HG02885 (cell line): ENCODE measurements around the gene TSSC4.
A peak's percentile ranks its signal among the peaks of the same experiment; 100 is the strongest.

Source experiments
- ATAC-seq: cut with Tn5 transposase; IDR thresholded peaks from one replicate; pipeline ENCODE4 v1.9.1; 2021; ENCODE audit warnings: mild to moderate bottlenecking; ENCODE audit not compliant: unreplicated experiment, poor library complexity

TSSC4 gene

DNA sequence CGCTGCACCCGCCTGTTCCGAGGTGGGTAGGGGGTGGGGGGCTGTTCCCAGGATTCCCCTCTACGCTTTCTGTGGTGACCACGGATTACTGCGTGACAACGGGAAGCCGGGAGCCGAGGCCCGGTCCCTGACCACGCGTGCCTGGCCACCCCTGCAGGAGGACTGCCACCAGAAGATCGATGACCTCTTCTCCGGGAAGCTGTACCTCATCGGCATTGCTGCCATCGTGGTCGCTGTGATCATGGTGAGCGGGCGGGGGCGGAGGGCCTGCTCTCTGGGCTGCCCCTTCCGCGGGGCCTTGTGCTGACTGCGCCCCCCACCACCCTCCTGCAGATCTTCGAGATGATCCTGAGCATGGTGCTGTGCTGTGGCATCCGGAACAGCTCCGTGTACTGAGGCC, 4.1 kb upstream of the TSSC4 start:
- no peak for ATAC-seq

DNA sequence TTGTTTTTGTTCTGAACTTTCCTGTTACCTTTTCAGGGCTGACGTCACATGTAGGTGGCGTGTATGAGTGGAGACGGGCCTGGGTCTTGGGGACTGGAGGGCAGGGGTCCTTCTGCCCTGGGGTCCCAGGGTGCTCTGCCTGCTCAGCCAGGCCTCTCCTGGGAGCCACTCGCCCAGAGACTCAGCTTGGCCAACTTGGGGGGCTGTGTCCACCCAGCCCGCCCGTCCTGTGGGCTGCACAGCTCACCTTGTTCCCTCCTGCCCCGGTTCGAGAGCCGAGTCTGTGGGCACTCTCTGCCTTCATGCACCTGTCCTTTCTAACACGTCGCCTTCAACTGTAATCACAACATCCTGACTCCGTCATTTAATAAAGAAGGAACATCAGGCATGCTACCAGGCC, 3.5 kb upstream of the TSSC4 start:
- ATAC-seq: no peak

DNA sequence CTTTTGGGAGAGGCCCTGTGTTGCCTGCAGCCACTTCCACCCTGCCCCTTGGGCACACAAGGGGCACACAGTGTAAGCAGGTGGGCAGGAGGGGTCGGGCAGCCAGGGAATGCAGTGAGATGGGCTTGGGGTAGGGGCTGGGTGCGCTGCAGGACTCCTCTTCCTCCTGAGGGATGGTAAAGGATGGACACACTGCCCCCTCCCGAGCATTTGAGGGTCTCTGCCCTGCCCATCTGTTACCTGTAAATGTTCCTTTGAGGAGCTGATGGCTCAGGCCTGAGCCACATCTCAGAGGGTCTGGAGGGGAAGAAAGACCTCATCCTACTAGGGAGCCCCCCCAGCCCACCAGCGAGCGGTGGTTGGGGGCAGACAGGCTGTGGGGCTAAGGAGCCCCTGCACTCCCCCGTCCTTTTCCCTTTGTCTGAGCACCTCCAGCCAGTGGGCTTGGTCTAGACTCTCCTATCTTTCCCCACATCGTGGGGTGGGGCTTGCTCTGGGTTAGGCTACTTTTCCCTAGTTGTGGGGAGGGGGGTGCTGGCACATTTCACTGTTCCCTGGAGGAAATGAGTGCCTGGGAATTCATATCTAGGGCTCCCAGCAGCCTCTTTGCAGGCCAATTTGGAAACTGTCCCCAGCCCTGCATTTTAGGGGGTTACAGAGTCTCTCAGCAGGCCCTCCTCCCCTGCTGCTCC, 1.7 kb upstream of the TSSC4 start:
- ATAC-seq: no peak

DNA sequence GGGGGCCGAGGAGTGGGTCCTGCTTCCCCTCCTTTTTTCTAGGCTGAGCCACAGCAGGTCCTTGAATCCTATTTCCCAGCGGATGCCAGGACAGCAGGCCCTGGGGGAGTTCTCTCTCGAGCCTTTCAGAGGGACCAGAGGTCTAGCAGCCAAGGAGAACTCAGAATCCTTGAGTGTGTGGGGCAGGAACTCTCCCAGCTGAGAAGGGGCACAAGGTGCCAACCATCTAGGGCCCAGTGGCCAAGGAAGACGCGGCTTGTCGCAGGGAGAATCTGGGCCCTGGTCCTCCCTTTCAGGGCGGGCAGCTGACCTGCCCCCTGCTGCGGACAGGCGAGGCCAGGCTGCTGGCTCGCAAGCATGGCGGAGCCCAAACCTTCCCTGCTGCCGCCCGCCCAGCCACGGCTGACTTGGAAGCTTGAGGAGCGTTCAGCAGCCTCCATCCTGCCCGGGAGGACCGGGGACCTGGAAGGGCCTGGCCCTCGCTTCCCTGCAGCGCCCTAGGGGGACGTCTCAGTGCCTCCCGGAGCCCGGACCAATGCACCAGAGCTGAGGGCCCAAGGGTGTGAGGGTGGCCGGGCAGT, 972 bp upstream of the TSSC4 start:
- ATAC-seq: peak; percentile 0

DNA sequence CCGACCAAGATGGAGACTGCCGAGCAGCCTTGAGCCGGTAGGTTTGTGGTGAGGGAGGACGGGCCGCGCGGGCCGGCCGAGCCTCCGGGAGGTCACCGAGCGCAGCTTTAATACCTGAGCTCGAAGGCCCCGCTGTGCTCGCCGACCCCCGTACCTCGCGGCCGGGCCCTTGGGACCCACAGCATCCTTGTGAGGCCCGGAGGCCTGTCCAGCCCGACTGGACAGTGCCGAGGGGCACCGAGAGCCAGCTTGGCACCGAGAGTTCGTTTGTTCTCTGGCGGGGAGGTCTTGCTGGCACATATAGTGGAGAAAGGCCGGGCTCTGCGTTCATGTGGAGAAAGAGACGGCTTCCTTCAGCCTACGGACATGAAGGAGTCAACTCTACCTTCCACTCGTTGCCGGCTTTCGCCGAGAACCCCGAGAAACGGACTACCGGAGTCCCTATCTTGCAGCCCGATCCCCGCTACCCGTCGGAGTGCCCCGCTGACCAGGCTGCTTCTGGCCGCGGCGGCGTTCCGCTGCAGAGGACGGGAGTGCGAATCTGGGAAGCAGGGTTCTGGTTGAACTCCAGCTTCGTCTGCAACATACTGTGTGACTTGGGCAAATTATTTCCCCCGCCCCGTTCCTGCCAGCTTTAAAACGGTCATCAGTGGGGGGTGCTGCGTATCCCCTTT, 349 bp downstream of the TSSC4 start:
- ATAC-seq: no peak

DNA sequence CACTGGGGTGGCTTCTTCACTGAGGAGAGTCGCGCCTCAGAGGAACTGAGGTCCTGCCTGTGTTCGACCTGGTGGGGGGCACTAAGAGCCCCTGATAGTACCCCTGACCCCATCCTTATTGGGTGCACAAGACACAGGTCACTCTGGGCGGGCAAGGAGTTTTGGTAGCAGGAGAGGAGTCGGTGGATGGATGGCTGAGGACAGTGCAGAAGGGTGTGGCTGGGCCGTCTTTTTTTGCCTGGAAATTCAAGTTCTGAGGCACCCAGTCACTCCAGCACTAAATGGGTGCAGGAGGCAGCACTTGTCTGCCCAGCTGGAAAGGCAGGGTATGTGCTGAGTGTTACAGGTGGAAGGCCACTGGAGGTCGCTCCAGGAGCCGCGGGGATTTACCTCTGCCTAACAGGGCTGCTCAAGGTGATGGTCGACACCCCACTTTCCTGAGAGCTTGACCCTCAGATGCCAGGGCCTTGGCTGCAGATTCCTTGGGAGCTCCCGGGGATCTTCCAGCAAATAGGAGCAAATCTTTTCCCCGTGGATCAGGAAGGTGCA, 960 bp downstream of the TSSC4 start:
- ATAC-seq: no peak

DNA sequence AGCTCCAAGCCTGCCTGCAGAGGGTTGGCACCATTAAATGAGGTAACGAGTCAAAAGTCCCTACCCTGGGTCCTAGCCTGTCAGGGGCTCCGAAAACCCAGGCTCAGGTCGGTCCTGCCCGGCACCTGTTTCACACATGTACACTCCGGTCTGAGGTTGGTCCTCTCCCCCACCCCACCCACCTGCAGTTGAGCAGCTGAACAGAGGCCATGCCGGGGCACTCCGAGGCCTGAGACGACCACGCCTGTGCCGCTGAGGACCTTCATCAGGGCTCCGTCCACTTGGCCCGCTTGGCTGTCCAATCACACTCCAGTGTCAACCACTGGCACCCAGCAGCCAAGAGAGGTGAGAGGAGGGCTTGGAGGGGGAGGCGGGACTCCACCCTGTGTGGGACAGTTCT, 1.6 kb downstream of the TSSC4 start:
- ATAC-seq: no peak

DNA sequence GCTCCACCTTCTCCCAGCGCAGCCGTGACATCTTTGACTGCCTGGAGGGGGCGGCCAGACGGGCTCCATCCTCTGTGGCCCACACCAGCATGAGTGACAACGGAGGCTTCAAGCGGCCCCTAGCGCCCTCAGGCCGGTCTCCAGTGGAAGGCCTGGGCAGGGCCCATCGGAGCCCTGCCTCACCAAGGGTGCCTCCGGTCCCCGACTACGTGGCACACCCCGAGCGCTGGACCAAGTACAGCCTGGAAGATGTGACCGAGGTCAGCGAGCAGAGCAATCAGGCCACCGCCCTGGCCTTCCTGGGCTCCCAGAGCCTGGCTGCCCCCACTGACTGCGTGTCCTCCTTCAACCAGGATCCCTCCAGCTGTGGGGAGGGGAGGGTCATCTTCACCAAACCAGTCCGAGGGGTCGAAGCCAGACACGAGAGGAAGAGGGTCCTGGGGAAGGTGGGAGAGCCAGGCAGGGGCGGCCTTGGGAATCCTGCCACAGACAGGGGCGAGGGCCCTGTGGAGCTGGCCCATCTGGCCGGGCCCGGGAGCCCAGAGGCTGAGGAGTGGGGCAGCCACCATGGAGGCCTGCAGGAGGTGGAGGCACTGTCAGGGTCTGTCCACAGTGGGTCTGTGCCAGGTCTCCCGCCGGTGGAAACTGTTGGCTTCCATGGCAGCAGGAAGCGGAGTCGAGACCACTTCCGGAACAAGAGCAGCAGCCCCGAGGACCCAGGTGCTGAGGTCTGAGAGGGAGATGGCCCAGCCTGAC, 2.5 kb downstream of the TSSC4 start:
- no peak for ATAC-seq

DNA sequence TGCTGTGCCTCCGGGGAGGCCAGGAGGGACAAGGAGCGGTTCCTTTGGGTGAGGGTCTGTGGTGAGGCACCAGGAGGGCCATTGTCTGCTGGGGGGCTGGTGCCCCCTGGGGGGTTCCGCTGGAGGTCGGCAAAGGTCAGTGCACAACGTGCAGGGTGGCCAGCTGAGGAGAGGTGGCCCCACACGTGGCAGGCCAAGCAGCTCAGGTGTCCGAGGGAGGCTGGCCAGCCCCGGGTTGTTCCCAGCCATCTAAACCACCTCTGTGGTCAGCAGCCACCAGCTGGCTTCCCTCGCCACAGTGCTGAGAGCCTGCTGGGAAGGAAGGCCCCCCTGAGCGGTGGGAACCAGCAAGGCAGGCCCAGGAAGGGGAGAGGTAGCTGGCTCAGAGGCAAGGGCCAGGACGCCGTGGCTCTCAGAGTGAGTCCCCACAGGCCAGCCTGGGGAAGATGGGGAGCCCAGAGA, 4.2 kb downstream of the TSSC4 start:
- ATAC-seq: no peak

DNA sequence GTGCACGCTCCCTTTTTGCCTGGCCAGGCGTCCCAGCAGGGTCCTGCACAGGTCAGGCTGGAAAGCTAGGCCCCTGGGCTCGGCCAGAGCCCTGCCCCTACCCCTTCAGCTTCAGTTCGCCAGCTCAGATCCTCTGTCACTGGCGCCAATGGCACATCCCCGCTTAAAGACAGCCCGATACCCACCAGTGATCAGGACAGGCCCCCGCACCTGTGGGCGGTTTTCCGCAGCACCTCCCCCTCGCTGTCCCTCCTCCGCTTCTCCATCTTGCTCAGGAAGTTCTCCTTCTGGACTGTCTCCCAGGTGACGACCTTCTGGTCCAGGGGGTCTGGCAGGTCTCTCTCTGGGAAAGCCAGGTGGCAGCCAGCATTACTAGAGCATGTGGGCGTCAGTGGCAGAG, 5.9 kb downstream of the TSSC4 start:
- ATAC-seq: no peak

DNA sequence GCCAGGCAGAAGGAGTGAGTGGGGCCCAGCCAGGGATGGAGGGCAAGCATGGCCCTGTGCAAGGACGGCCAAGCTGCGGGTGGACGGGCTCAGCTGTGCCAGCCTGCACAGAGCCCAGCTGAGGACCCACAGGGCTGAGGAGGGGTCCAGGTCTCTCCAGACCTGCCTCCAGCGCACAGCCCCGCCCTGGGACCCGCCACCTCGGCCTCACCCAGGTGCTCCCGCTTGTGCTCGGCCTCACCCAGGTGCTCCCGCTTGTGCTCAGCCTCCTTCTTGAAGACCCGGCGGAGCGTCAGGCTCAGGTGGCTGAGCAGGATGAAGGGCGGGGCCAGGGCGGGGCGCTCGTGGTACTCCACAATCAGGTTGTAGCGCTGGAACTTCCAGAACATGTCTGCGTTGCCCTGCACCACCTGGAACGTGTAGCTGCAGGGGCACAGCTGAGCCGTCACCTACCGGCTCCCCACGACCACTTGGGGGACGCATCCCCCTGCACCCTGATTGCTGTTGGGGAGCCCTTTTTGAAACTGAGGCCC, 6.4 kb downstream of the TSSC4 start:
- no peak for ATAC-seq

DNA sequence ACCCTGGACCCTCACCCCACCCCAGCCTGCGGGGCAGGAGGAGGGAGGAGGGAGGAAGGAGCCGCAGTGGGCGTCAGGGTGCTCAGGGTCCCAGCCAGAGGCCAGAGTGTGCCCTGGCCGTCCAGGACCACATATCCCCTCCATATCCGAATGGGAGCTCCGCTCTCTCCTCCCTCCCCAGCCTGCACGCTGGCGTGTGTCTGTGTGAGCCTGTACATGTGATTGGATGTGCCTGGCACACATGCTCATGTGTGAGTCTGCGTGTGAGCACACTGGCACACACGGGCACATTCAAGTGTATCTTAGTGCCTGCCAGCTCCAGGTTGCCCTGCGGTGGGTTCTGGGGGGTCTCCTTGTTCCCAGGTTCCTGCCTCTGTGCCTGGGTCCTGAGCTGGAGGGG, 8.1 kb downstream of the TSSC4 start:
- ATAC-seq: no peak

DNA sequence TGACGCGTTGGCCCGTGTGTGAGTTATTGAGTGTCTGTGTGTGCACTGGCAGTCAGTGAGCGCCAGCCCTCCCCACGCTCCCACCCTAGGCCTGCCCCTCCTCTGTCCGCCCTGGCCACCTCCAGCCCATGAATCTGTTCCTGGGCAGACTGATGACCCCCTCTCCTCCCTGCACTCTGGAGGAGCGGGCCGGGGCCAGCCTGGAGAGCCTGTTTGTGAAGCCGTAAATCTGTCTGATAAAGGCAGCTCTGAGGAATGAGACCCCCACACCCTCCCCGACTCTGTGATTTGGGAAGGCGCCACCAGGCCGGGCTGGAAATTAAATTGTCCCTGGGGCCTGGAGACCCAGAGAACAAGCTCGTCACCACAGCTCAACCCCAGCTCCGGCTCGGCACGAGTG, 8.6 kb downstream of the TSSC4 start:
- no peak for ATAC-seq

DNA sequence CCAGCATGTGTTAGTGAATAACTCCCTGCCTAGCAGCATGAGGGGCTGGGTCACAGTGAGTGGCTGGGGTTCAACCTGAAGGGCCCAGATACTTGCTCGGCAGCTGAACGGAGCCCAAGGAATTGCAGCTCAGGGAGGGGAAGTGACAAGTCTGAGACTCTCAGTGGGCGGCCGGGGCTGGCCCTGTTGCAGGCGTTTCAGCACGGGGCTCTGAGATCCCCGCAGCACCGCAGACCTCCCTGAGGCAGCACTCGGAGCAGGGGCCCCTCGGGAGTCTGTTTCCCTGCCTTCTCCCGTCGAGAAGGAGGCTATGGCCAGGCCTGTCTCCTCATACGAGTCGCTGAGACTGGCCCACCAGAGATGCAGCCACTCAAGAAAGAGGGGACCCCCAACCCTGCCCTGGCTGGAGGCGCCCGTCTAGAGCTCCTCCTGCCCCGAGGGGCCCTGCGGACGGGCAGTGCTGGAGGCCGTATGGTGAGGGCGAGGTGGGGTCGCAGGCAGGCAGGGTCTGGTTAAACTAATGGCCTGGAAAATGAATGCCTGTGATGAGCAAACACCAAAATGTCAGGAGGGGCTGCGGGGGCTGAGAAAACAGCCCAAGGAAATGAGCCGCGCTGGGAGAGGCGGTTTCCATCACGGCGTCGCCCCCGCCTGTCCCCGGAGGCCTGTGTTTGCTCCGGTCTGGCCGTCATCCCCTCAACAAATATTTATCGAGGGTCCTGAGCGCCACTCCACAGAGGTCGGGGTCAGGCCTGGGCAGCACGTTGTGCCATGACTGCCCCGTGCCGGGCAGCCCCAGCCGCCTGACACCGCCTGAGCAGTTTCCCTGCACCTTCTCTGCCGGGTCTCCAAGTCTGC, 9.3 kb downstream of the TSSC4 start:
- no peak for ATAC-seq

DNA sequence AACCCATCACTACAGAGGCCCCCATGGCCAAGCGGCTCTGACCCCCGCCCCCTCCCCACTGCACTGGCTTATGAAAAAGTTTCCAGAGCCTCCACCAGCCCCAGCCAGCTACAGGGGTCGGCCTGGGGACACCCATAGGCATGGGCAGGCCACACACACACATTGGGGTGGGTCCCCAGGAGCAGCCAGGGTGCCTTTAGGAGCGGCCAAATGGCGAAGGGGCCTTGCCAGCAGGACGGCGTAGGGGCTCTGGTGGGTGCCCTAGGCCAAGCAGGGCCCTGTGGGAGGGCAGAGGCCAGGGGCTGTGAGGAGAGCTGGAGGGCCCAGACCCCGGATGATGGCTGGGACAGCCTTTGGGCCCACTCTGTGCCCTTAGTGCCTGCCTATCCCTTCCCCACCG, 10.1 kb downstream of the TSSC4 start:
- no peak for ATAC-seq

DNA sequence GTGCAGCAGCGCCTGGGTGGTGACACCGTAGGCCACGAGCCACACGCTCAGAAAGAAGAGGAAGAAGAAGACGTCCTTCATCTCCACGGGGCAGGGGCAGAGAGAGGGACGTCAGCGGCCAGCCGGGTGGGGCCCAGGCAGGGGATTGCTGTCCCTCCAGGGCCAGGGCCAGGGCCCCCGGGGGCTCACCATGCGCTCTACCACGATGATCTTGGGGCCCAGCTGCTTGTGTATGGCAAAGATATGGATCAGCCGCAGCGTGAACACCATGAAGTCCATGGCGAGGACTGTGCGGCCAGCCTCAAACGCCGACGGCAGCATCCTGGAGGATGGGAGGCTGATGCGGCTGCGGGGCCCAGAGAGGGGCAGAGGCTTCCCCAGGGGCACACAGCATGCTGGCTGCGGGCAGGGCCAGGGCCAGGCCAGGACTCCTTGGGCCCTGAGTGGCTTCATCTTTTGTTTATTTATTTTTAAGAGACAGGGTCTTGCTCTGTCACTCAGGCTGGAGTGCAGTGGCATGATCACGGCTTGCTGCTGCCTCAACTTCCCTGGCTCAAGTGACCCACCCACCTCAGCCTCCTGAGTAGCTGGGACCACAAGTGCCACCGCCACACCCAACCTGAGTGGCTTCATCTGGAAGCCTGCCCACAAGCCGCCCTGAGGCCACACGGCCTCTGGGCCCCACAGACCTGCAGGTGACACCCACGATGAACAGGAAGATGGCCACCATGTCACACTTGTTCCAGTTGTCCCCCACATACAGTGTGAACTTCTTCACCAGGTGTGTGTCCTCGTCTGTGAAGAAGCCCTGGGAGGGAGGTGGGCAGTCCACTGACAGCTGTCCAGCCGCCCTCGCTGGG, 11.1 kb downstream of the TSSC4 start:
- ATAC-seq: no peak

DNA sequence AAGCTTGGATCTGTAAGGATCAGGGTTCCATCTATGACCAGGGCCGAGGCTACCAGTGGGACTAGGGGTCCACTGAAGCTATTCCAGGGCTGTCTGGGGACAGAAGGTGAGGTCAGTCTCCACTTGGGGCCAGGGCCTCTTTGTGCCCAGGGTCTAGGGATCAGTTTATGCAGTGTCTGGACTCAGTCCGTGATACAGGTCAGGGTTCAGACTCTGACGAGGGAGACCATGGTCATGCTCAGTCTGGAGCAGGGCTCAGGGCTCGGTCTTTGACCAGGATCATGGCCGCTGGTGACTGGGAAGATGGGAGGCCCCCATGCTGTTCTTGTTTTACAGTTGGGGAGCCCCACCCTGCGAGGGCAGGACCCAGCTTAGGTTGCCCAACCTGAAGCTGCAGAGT, 11.8 kb downstream of the TSSC4 start:
- no peak for ATAC-seq

DNA sequence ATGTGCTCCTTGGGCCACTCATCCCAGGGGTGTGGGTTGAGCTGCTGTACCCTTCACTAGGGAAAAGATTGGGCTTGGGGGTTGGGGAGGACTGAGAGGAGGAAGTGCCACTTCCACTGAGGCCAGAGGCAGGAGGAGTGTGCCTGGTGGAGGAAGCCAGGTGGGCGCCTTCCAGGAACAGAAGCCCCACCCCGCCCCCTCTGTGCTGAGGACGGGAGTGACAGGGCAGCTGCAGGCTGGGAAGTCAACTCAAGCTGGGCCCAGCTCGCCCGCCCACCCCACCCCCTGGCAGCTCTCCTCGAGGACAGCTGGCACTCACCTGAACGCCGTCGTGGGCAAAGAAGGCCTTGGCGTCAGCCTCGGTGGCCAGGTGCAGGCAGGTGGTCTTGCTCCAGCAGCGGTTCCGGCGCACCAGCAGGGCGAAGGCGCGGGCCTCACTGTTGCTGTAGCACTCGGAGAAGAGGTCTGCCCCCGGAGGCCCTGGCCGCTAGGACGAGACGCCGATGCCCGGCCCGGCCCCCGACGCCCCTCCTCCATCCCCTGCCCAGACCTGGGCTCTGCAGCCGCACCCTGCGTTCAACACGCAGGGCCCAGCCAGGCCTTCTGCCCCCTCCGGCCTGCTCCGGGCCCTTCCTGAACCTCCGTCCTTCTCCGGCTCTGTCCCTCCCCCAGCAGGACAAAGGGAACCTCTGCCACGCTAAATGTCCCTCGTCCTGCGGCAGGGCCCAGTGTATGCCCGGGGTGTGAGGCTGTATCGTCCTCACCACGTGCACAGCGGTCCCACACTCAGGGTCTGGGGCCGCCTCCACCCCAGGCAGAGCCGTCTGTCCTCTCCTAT, 13.4 kb downstream of the TSSC4 start:
- ATAC-seq: no peak
